HG03025 (cell line): ENCODE measurements around the gene TMPRSS4.

Experiments used
- ATAC-seq: cut with Tn5 transposase; IDR thresholded peaks from one replicate; pipeline ENCODE4 v1.9.1; 2021; ENCODE audit warnings: mild to moderate bottlenecking, moderate library complexity; ENCODE audit not compliant: unreplicated experiment, low FRiP score

Gene TMPRSS4

DNA sequence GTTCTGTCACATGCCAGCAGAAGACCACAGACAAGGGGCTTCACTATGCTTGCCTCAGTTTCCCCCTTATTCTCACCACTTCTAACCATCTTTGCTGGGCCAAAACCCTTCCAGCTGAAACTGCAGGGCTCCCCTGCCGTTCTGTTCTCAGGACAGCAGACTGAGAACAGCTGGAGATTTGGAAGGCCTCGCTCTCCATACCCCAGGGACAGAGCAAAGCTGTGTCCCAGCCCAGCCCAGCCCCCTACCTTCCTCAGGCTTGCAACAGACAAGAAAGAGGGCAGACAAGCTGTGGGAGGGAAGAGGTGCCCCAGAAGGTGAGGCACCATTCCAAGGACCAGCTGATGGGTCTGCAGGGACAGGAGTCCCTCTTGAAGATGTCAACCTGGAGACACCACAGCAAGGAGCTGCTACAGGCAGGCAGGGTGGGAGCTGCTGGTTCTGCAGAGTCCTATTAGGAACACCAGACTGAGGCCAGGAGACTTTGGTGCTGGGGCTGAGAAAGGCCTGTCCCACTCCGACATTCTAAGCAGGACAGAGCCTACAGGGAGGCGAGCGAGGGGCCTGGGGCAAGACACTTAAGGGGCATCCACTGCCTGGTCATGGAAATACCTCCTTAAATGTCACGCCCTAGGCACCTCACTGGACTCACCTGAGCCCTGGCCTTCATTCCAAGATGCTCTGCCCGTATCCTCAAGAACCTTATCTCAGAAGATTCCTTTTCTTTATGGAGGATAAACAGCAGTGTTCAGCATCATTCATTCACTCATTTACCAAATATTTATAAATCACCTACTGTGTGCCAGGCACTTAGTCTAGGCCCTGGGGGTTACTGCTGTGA lies 92.6 kb downstream of the TMPRSS4 start:
- no peak for ATAC-seq

DNA sequence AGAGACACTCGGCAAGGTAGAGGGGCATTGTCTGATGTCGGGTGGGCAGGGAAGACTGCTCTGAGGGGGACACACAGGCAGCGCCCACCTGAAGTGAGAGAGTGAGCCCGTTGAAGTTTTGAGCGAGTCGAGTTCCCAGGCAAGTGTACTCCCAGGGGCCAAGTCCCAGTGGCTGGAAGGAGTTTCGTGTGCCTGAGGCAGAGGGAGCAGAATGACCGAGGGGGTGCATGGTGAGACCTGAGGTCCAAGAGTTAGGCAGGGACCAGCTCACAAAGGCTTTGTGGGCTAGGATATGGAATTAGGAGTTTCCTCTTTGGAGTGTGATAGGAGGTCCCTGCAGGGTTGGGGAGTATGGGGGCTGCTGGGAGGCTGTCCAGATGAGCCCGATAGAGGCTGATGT lies 93.4 kb downstream of the TMPRSS4 start:
- ATAC-seq, result no peak

DNA sequence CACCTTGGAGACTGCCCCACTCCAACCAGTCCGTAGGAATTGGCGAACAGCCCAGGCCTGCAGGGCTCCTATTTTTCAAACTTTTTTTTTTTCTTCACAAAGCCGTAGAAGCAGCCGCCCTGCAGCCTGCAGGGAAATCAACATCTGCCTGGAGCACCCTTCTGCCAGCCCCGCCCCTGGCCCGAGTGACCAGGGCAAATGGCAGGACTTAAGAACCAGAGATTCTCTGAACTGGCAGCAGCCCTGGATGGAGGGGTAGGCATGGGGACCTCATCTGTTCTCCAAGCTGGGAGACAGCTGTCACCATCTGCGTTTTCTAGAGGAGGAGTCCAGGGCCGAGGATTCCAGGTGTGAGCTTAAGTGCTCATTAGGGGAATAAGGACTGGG lies 94.0 kb downstream of the TMPRSS4 start:
- no peak for ATAC-seq
